ENCODE data around the gene ARL5B. TPM values are rescaled to one million over a fixed set of nuclear protein-coding genes. Genes with fewer than 3 reads are reported as not detected.
A peak's percentile ranks its signal among the peaks of the same experiment; 100 is the strongest.

The ARL5B gene
- total and polyA plus RNA-seq, 2 of the 4 experiments (the other 2 are of a cell fraction), result 5.9 to 12.0 TPM

GRCh38 chr10:18653112-18653511 is 6.1 kb upstream of the ARL5B start:
- no peak overlapping the region for H3K18ac ChIP-seq (ENCODE audit: low read depth, low read length)
- DNase-seq, result no peak
- no peak overlapping the region for H2BK20ac ChIP-seq (ENCODE audit: low read depth, low read length)
- no TSS peak for BruUV-seq (replicated peaks)
- H2BK15ac ChIP-seq (ENCODE audit: low read depth, low read length), result no peak overlapping the region
- H3K56ac ChIP-seq (ENCODE audit: extremely low read depth, insufficient read depth, low read length), result no peak overlapping the region
- no peaks in the 10 kb centered on the region for H3K9me3 ChIP-seq (ENCODE audit: control insufficient read depth, insufficient read depth, low read length)
- peaks cover 15 to 26% of the 10 kb centered on the region in 2 experiments for H3K79me1 ChIP-seq (ENCODE audit: low read depth in 1 of 2, low read length in 2 of 2)
- no peak overlapping the region for H3K4me2 ChIP-seq (ENCODE audit: low read depth, low read length)
- intact Hi-C loops (cut with micrococcal nuclease), result loop anchor here (5.0 kb wide), 1 partner anchor 311 kb away; no protein-coding TSS in a partner anchor
- no peak overlapping the region for H3K23ac ChIP-seq (ENCODE audit: low read depth, low read length)
- H3K4me3 ChIP-seq (ENCODE audit: insufficient read depth, low read depth, low read length), result no peak overlapping the region
- no peak overlapping the region for H2AK5ac ChIP-seq (ENCODE audit: low read depth, low read length)
- H2BK120ac ChIP-seq (ENCODE audit: low read depth, low read length), result no peak overlapping the region
- no peak overlapping the region for H3K14ac ChIP-seq (replicated peaks; ENCODE audit: low read depth, low read length)
- no peak overlapping the region for H3K9ac ChIP-seq (ENCODE audit: low read depth, low read length)
- no peaks in the 10 kb centered on the region for H3K27me3 ChIP-seq (ENCODE audit: control insufficient read depth, insufficient read depth, low read length)
- H3K4ac ChIP-seq (ENCODE audit: low read depth, low read length), result no peak overlapping the region
- no peak overlapping the region for H3K27ac ChIP-seq (ENCODE audit: insufficient read depth, low read length)
- no peak overlapping the region for H4K8ac ChIP-seq (ENCODE audit: low read depth in 2 of 2, low read length in 2 of 2)
- ChIA-PET CTCF (no interaction called here), POLR2A (ENCODE audit: unreplicated experiment) (no interaction called here)
- H2AK9ac ChIP-seq (replicated peaks; ENCODE audit: low read depth, low read length, poor library complexity), result no peak overlapping the region
- no peaks in the 10 kb centered on the region for H3K36me3 ChIP-seq (ENCODE audit: control insufficient read depth, insufficient read depth, low read length)
- H4K20me1 ChIP-seq (ENCODE audit: insufficient read depth, low read length), result no peaks in the 10 kb centered on the region
- TF ChIP-seq FOS (IDR thresholded peaks at IDR 0.05; ENCODE audit: low read depth, low read length) (no peak), CEBPB (IDR thresholded peaks at IDR 0.05; ENCODE audit: low read depth, low read length) (no peak), MAFK (IDR thresholded peaks at IDR 0.05; ENCODE audit: low read depth, low read length) (peak; percentile 86)
- no peak for ATAC-seq (ENCODE audit: low read depth)
- peaks cover 2% of the 10 kb centered on the region; the same call in 1 of the 2 replicates for H3K9me1 ChIP-seq (ENCODE audit: insufficient read depth, low read length)
- no peak overlapping the region for H4K5ac ChIP-seq (ENCODE audit: low read depth, low read length)
- H4K91ac ChIP-seq (ENCODE audit: insufficient read depth, low read depth, low read length), result no peak overlapping the region
- WGBS, 2 experiments (ENCODE audit: extremely low coverage in 2 of 2, insufficient read length in 1 of 2), result no CpG with 5 or more reads among the region's 3 CpGs
- H2AFZ ChIP-seq (replicated peaks; ENCODE audit: low read length, poor library complexity), result no peak overlapping the region
- no peaks in the 10 kb centered on the region; the same call in 1 of the 2 replicates for H3K4me1 ChIP-seq (ENCODE audit: control insufficient read depth, insufficient read depth, low read length)
- dilution Hi-C loops (cut with HindIII; ENCODE audit: low sequenced_read_pairs, unreplicated experiment), result no loop called here
- H2BK5ac ChIP-seq (ENCODE audit: low read depth, low read length, poor library complexity, severe bottlenecking), result no peak overlapping the region
- in situ Hi-C loops (cut with MboI; ENCODE audit: low sequenced_read_pairs), result no loop called here

All from IMR-90 (cell line).